ENCODE data around the gene PARD3B.

DNA sequence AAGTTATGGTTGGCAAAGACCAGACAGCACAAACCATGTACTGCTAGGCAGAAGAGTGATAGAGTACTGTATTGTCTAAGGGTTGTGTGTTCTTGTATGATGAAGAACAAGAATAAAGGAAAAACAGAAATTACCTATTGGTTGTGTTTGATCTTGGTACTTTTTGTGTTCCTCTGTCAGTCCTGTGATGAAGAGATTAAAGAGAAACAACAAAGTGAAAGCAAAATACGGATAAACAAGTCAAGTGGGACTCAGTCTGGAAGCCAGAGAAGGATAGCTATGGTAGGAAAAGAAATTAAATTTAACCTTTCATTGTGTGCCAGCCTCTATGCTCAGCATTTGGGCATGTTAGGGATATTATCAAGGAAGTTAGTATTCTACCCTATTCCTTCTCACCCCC, 413.1 kb downstream of the PARD3B start:
- TF ChIP-seq, protein P1, sequence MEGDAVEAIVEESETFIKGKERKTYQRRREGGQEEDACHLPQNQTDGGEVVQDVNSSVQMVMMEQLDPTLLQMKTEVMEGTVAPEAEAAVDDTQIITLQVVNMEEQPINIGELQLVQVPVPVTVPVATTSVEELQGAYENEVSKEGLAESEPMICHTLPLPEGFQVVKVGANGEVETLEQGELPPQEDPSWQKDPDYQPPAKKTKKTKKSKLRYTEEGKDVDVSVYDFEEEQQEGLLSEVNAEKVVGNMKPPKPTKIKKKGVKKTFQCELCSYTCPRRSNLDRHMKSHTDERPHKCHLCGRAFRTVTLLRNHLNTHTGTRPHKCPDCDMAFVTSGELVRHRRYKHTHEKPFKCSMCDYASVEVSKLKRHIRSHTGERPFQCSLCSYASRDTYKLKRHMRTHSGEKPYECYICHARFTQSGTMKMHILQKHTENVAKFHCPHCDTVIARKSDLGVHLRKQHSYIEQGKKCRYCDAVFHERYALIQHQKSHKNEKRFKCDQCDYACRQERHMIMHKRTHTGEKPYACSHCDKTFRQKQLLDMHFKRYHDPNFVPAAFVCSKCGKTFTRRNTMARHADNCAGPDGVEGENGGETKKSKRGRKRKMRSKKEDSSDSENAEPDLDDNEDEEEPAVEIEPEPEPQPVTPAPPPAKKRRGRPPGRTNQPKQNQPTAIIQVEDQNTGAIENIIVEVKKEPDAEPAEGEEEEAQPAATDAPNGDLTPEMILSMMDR (conservative IDR thresholded peaks at IDR 0.05; ENCODE audit: low read depth, low read length) = no peak
- TF ChIP-seq CEBPB (IDR thresholded peaks at IDR 0.05; ENCODE audit: low read depth, low read length) = no peak
- TF ChIP-seq POLR2A (IDR thresholded peaks at IDR 0.05; ENCODE audit: low read depth, low read length) = no peak
- TF ChIP-seq, protein P2, sequence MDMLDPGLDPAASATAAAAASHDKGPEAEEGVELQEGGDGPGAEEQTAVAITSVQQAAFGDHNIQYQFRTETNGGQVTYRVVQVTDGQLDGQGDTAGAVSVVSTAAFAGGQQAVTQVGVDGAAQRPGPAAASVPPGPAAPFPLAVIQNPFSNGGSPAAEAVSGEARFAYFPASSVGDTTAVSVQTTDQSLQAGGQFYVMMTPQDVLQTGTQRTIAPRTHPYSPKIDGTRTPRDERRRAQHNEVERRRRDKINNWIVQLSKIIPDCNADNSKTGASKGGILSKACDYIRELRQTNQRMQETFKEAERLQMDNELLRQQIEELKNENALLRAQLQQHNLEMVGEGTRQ (IDR thresholded peaks at IDR 0.05; ENCODE audit: low read depth, low read length) = no peak
- TF ChIP-seq SMC3 (IDR thresholded peaks at IDR 0.05; ENCODE audit: low read depth, low read length) = no peak
- TF ChIP-seq RFX5 (IDR thresholded peaks at IDR 0.05; ENCODE audit: low read depth, low read length) = no peak
- no peak for TF ChIP-seq FOS (IDR thresholded peaks at IDR 0.05; ENCODE audit: low read depth, low read length)
- no peak for TF ChIP-seq CHD1 (IDR thresholded peaks at IDR 0.05; ENCODE audit: low read depth, low read length)
- no peak for TF ChIP-seq MAFK (IDR thresholded peaks at IDR 0.05; ENCODE audit: low read depth, low read length)
- no peak for TF ChIP-seq RCOR1 (IDR thresholded peaks at IDR 0.05; ENCODE audit: insufficient replicate concordance, low read length)
- no peak for TF ChIP-seq MXI1 (IDR thresholded peaks at IDR 0.05; ENCODE audit: borderline replicate concordance, low read depth, low read length)
- no peak for TF ChIP-seq BHLHE40 (IDR thresholded peaks at IDR 0.05; ENCODE audit: low read depth, low read length)
